ENCODE measurements around the gene EMC8. TPM values are rescaled to one million over a fixed set of nuclear protein-coding genes. Genes with fewer than 3 reads are reported as not detected.

EMC8 gene
- total and polyA plus RNA-seq, 10 of the 15 experiments (the other 5 are each of a cell fraction or from before 2014, with no cell fraction given) = 7.8 to 62.0 (median 33.5) TPM

DNA sequence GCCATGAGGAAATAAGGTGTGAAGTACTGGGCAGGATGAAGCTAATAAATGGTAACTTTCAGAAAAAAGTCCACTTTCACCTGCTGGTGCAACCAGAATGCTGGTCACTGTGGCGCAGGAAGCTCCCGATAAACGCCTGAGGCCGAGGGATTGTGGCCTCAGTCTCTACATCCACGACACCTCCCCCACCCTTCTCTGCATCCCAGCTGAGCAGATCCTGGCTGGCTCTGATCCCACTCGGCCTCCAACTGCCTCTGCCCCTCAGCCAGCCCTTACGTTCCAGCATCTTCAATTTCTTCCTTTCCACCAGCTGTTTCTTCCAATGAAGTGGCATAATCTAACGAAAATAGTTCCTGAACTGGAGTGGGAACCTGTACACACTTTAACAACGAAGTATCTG, 49.6 kb upstream of the EMC8 start:
- DNase-seq (ENCODE audit: low read depth, low spot score) (no peak), FAIRE-seq (no peak), ATAC-seq (no peak)
- H3K36me3 ChIP-seq (ENCODE audit: control insufficient read depth in 2 of 2, insufficient read depth in 2 of 2, low read length in 1 of 2) = no peaks in the 10 kb centered on the region
- ChIA-PET POLR2A (no interaction called here), SMC1A (ENCODE audit: uncharacterized antibody, unreplicated experiment) (interaction anchor here (0.7 to 1.2 kb wide), 4 partner anchors 9 to 165 kb away, joined by 3 to 4 read pairs (median 3); no protein-coding TSS in a partner anchor), RAD21 (ENCODE audit: unreplicated experiment) (interaction anchor here (0.6 to 1.3 kb wide), 3 partner anchors 50 to 120 kb away, joined by 3 to 4 read pairs (median 3); partner anchors contain the start of gene IRF8), CTCF (interaction anchor here (1.2 to 2.2 kb wide), 2 partner anchors 28 to 141 kb away, joined by 3 to 10 read pairs; no protein-coding TSS in a partner anchor)
- no peak overlapping the region for H3K4me2 ChIP-seq (ENCODE audit: control insufficient read depth, insufficient read depth)
- peaks cover 7% of the 10 kb centered on the region for H3K4me1 ChIP-seq (ENCODE audit: control insufficient read depth, insufficient read depth, low read length)
- no peaks in the 10 kb centered on the region; the same call in 2 of the 3 replicates for H3K9me3 ChIP-seq (replicated peaks; ENCODE audit: control insufficient read depth, insufficient read depth, low read length)
- H3K27me3 ChIP-seq (replicated peaks in 1 of 2; ENCODE audit: control insufficient read depth in 2 of 2, insufficient read depth in 2 of 2, low read length in 1 of 2) = no peaks in the 10 kb centered on the region
- H3K4me3 ChIP-seq = no peak overlapping the region
- BruUV-seq (replicated peaks) = no TSS peak
- intact Hi-C loops (cut with micrococcal nuclease; ENCODE audit: unreplicated experiment) = no loop called here
- no peaks in the 10 kb centered on the region for H4K20me1 ChIP-seq (ENCODE audit: control insufficient read depth, insufficient read depth)
- H3K27ac ChIP-seq (ENCODE audit: control insufficient read depth, insufficient read depth) = no peak overlapping the region
- 48% methylated on average over 9 of the region's 9 CpGs for WGBS (ENCODE audit: insufficient coverage, insufficient replicate concordance, low lambda C conversion rate, missing lambda C conversion rate)
- in situ Hi-C loops (cut with MboI) = no loop called here
- no peaks in the 10 kb centered on the region for H3K79me2 ChIP-seq (ENCODE audit: control insufficient read depth, insufficient read depth, low read length)
- no peak overlapping the region for H2AFZ ChIP-seq (ENCODE audit: control insufficient read depth, low read depth, low read length)
- H3K9ac ChIP-seq (ENCODE audit: control insufficient read depth, insufficient read depth, low read length) = no peak overlapping the region
- no peak for TF ChIP-seq NRF1 (conservative IDR thresholded peaks at IDR 0.05; ENCODE audit: low read depth, low read length)
- no peak for TF ChIP-seq NFYA (IDR thresholded peaks at IDR 0.05; ENCODE audit: borderline replicate concordance, low read depth, low read length)
- no peak for TF ChIP-seq ZSCAN29 (IDR thresholded peaks at IDR 0.05)
- TF ChIP-seq, protein P1, sequence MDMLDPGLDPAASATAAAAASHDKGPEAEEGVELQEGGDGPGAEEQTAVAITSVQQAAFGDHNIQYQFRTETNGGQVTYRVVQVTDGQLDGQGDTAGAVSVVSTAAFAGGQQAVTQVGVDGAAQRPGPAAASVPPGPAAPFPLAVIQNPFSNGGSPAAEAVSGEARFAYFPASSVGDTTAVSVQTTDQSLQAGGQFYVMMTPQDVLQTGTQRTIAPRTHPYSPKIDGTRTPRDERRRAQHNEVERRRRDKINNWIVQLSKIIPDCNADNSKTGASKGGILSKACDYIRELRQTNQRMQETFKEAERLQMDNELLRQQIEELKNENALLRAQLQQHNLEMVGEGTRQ (IDR thresholded peaks at IDR 0.05; ENCODE audit: borderline replicate concordance, low read depth, low read length) = no peak
- no peak for TF ChIP-seq FOS (IDR thresholded peaks at IDR 0.05; ENCODE audit: borderline replicate concordance, extremely low read depth, insufficient read length)
- no peak for TF ChIP-seq PAX5 (IDR thresholded peaks at IDR 0.05; ENCODE audit: borderline replicate concordance, low read depth, low read length)
- TF ChIP-seq, protein P2, sequence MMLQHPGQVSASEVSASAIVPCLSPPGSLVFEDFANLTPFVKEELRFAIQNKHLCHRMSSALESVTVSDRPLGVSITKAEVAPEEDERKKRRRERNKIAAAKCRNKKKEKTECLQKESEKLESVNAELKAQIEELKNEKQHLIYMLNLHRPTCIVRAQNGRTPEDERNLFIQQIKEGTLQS (IDR thresholded peaks at IDR 0.05; ENCODE audit: borderline replicate concordance, extremely low read depth, low read depth, low read length) = no peak
- TF ChIP-seq, protein P3, sequence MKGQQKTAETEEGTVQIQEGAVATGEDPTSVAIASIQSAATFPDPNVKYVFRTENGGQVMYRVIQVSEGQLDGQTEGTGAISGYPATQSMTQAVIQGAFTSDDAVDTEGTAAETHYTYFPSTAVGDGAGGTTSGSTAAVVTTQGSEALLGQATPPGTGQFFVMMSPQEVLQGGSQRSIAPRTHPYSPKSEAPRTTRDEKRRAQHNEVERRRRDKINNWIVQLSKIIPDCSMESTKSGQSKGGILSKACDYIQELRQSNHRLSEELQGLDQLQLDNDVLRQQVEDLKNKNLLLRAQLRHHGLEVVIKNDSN (IDR thresholded peaks at IDR 0.05; ENCODE audit: borderline replicate concordance, extremely low read length, insufficient read depth, low read depth, low read length) = no peak
- no peak for TF ChIP-seq SREBF1 (IDR thresholded peaks at IDR 0.05; ENCODE audit: low read length)
- TF ChIP-seq FOXK2 (IDR thresholded peaks at IDR 0.05) = no peak
- no peak for TF ChIP-seq SIN3A (IDR thresholded peaks at IDR 0.05; ENCODE audit: low read depth, low read length)
- TF ChIP-seq, protein P4, sequence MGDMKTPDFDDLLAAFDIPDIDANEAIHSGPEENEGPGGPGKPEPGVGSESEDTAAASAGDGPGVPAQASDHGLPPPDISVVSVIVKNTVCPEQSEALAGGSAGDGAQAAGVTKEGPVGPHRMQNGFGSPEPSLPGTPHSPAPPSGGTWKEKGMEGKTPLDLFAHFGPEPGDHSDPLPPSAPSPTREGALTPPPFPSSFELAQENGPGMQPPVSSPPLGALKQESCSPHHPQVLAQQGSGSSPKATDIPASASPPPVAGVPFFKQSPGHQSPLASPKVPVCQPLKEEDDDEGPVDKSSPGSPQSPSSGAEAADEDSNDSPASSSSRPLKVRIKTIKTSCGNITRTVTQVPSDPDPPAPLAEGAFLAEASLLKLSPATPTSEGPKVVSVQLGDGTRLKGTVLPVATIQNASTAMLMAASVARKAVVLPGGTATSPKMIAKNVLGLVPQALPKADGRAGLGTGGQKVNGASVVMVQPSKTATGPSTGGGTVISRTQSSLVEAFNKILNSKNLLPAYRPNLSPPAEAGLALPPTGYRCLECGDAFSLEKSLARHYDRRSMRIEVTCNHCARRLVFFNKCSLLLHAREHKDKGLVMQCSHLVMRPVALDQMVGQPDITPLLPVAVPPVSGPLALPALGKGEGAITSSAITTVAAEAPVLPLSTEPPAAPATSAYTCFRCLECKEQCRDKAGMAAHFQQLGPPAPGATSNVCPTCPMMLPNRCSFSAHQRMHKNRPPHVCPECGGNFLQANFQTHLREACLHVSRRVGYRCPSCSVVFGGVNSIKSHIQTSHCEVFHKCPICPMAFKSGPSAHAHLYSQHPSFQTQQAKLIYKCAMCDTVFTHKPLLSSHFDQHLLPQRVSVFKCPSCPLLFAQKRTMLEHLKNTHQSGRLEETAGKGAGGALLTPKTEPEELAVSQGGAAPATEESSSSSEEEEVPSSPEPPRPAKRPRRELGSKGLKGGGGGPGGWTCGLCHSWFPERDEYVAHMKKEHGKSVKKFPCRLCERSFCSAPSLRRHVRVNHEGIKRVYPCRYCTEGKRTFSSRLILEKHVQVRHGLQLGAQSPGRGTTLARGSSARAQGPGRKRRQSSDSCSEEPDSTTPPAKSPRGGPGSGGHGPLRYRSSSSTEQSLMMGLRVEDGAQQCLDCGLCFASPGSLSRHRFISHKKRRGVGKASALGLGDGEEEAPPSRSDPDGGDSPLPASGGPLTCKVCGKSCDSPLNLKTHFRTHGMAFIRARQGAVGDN (IDR thresholded peaks at IDR 0.05) = no peak
- no peak for TF ChIP-seq FOXM1 (IDR thresholded peaks at IDR 0.05; ENCODE audit: low read depth, low read length)
- no peak for TF ChIP-seq ZNF384 (IDR thresholded peaks at IDR 0.05; ENCODE audit: borderline replicate concordance, low read depth, low read length)
- TF ChIP-seq ZNF622 (IDR thresholded peaks at IDR 0.05) = no peak
- no peak for TF ChIP-seq CTCF (IDR thresholded peaks at IDR 0.05 in 2 of 3, conservative IDR thresholded peaks at IDR 0.05 in 1 of 3; ENCODE audit: control insufficient read depth in 2 of 3, extremely low read depth in 1 of 3, insufficient read depth in 1 of 3, low read depth in 3 of 3, low read length in 3 of 3)

Measured in GM12878 (cell line).